ENCODE measurements around the gene BICDL1. TPM values are rescaled to one million over a fixed set of nuclear protein-coding genes. Genes with fewer than 3 reads are reported as not detected.

Gene BICDL1
- polyA plus RNA-seq, 1 of the 3 experiments (the other 2 are of a cell fraction) = 0.35 TPM

DNA sequence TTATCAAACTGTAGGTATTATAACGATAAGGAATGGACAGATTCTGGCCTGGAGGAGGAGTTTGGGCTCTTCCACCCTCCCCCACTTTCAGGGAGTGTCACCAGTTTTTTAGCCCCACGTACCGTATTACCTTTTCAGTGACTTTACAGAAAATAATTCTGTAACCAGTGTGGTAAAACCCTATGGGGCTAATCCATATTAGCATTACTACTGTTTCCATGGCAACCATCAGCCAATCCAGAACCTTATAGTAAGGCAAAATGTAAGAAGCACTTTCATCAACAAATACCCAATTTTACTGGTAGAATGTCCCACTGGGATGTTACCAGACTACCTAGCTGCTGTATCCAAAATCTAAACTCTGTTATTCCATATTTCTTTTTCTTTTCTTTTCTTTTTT, 50.7 kb downstream of the BICDL1 start:
- Histone ChIP-seq H3K4me1 (ENCODE audit: control insufficient read depth in 1 of 2, insufficient read depth in 2 of 2, low read depth in 1 of 2, low read length in 1 of 2) (peaks cover 0 to 2% of the 10 kb centered on the region in 2 experiments; a peak in 1 of 4 replicates), H2AFZ (ENCODE audit: low read depth) (no peak overlapping the region), H3K27ac (ENCODE audit: low read depth in 2 of 2, low read length in 1 of 2) (no peak overlapping the region), H3K36me3 (replicated peaks in 1 of 2; ENCODE audit: control insufficient read depth in 1 of 2, insufficient read depth in 2 of 2, low read length in 1 of 2) (no peaks in the 10 kb centered on the region), H3K4me2 (no peak overlapping the region), H3K79me2 (ENCODE audit: insufficient read depth) (no peaks in the 10 kb centered on the region), H4K20me1 (ENCODE audit: insufficient read depth) (no peaks in the 10 kb centered on the region), H3K9me2 (no peaks in the 10 kb centered on the region), H3K9ac (no peak overlapping the region), H3F3A (replicated peaks; ENCODE audit: insufficient read depth) (no peaks in the 10 kb centered on the region), H3K4me3 (ENCODE audit: low read depth in 2 of 2, low read length in 1 of 2) (no peak overlapping the region), H3K9me3 (no peaks in the 10 kb centered on the region), H3K27me3 (ENCODE audit: insufficient read depth) (no peaks in the 10 kb centered on the region)
- no peak for DNase-seq
- TF ChIP-seq TCF12 (IDR thresholded peaks at IDR 0.05) (no peak), FOSL2 (IDR thresholded peaks at IDR 0.05; ENCODE audit: borderline replicate concordance, low read depth) (no peak), CHD2 (IDR thresholded peaks at IDR 0.05; ENCODE audit: low read length, partially characterized antibody) (no peak), SIN3A (IDR thresholded peaks at IDR 0.05; ENCODE audit: borderline replicate concordance, low read depth, low read length) (no peak), GABPA (IDR thresholded peaks at IDR 0.05; ENCODE audit: low read depth) (no peak), EP300 (IDR thresholded peaks at IDR 0.05; ENCODE audit: borderline replicate concordance in 1 of 2, low read depth in 1 of 2, low read length in 1 of 2) (no peak), RXRA (IDR thresholded peaks at IDR 0.05; ENCODE audit: borderline replicate concordance, low read depth) (no peak), RFX5 (IDR thresholded peaks at IDR 0.05; ENCODE audit: low read length) (no peak)
- TF ChIP-seq, protein P1, sequence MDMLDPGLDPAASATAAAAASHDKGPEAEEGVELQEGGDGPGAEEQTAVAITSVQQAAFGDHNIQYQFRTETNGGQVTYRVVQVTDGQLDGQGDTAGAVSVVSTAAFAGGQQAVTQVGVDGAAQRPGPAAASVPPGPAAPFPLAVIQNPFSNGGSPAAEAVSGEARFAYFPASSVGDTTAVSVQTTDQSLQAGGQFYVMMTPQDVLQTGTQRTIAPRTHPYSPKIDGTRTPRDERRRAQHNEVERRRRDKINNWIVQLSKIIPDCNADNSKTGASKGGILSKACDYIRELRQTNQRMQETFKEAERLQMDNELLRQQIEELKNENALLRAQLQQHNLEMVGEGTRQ (IDR thresholded peaks at IDR 0.05; ENCODE audit: borderline replicate concordance, low read depth, low read length) = no peak
- TF ChIP-seq, protein P2, sequence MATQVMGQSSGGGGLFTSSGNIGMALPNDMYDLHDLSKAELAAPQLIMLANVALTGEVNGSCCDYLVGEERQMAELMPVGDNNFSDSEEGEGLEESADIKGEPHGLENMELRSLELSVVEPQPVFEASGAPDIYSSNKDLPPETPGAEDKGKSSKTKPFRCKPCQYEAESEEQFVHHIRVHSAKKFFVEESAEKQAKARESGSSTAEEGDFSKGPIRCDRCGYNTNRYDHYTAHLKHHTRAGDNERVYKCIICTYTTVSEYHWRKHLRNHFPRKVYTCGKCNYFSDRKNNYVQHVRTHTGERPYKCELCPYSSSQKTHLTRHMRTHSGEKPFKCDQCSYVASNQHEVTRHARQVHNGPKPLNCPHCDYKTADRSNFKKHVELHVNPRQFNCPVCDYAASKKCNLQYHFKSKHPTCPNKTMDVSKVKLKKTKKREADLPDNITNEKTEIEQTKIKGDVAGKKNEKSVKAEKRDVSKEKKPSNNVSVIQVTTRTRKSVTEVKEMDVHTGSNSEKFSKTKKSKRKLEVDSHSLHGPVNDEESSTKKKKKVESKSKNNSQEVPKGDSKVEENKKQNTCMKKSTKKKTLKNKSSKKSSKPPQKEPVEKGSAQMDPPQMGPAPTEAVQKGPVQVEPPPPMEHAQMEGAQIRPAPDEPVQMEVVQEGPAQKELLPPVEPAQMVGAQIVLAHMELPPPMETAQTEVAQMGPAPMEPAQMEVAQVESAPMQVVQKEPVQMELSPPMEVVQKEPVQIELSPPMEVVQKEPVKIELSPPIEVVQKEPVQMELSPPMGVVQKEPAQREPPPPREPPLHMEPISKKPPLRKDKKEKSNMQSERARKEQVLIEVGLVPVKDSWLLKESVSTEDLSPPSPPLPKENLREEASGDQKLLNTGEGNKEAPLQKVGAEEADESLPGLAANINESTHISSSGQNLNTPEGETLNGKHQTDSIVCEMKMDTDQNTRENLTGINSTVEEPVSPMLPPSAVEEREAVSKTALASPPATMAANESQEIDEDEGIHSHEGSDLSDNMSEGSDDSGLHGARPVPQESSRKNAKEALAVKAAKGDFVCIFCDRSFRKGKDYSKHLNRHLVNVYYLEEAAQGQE (IDR thresholded peaks at IDR 0.05; ENCODE audit: low read depth, low read length) = no peak
- TF ChIP-seq, protein P3, sequence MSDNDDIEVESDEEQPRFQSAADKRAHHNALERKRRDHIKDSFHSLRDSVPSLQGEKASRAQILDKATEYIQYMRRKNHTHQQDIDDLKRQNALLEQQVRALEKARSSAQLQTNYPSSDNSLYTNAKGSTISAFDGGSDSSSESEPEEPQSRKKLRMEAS (IDR thresholded peaks at IDR 0.05; ENCODE audit: low read depth) = no peak
- POLR2A ChIA-PET = no interaction called here
- 83% methylated on average over 3 of the region's 3 CpGs for WGBS (ENCODE audit: low lambda C conversion rate)
- CTCF ChIA-PET = no interaction called here
